WTC11 (cell line): ENCODE measurements around the gene VWF. TPM values are rescaled to one million over a fixed set of nuclear protein-coding genes. Genes with fewer than 3 reads are reported as not detected.

Experiments used
- ATAC-seq: fragments of 200-7000 bp; cut with Tn5 transposase; 2 replicates; pipeline ENCODE4 v1.10.0; 2021; ENCODE audit warnings: mild to moderate bottlenecking, moderate library complexity
- CTCF ChIA-PET: fragments of 300-600 bp; sonication (Branson Sonifier 250); formaldehyde crosslinking; loops from one replicate; lab custom pipeline; 2021; ENCODE audit warnings: antibody characterized with exemption; lab: Charles Lee
- POLR2A ChIA-PET: fragments of 350-600 bp; sonication (Branson Sonifier 250); formaldehyde crosslinking; loops from one replicate; lab custom pipeline; 2021; ENCODE audit warnings: antibody characterized with exemption; lab: Charles Lee
- DNase-seq: peaks from one replicate; pipeline ENCODE4 v3.0.0; 2021; ENCODE audit warnings: low spot score
- H3K27ac Mint-ChIP-seq: 2 replicates; pipeline ENCODE4 v1.8.0; 2021; ENCODE audit warnings: mixed read lengths
- H3K27me3 Mint-ChIP-seq: 2 replicates; pipeline ENCODE4 v1.8.0; 2021; ENCODE audit warnings: low read depth, mild to moderate bottlenecking, moderate library complexity, mixed read lengths
- H3K36me3 Mint-ChIP-seq: 2 replicates; pipeline ENCODE4 v1.8.0; 2021; ENCODE audit warnings: mixed read lengths
- H3K4me1 Mint-ChIP-seq: 2 replicates; pipeline ENCODE4 v1.8.0; 2022; ENCODE audit warnings: mixed read lengths
- H3K4me3 Mint-ChIP-seq: 2 replicates; pipeline ENCODE4 v1.8.0; 2021; ENCODE audit warnings: mild to moderate bottlenecking, moderate library complexity, mixed read lengths
- H3K9me3 Mint-ChIP-seq: 2 replicates; pipeline ENCODE4 v1.8.0; 2021; ENCODE audit warnings: mixed read lengths
- CBFB ChIP-seq: sonication (generic); formaldehyde crosslinking; IDR thresholded peaks from 2 replicates; pipeline ENCODE4 v1.8.1; 2022; ENCODE audit warnings: mild to moderate bottlenecking, low read depth, missing genetic modification reagents
- CDX4 ChIP-seq: fragments of 250-450 bp; sonication (Bioruptor Pico); IDR thresholded peaks from 2 replicates; pipeline ENCODE4 v1.9.0; 2021; ENCODE audit warnings: moderate library complexity, mild to moderate bottlenecking, inconsistent platforms, borderline replicate concordance
- CTCF ChIP-seq: fragments of 200-600 bp; IDR thresholded peaks from 2 replicates; pipeline ENCODE4 v1.8.0; 2022; ENCODE audit warnings: antibody characterized with exemption
- ETV6 ChIP-seq: sonication (generic); formaldehyde crosslinking; IDR thresholded peaks from 2 replicates; pipeline ENCODE4 v1.8.1; 2022; ENCODE audit warnings: mild to moderate bottlenecking, missing genetic modification reagents
- FOXK1 ChIP-seq: sonication (generic); formaldehyde crosslinking; IDR thresholded peaks from 2 replicates; pipeline ENCODE4 v1.8.0; 2022; ENCODE audit warnings: mild to moderate bottlenecking, moderate library complexity, missing genetic modification reagents
- GRHL2 ChIP-seq: fragments of 250-450 bp; sonication (Bioruptor Pico); IDR thresholded peaks from 2 replicates; pipeline ENCODE4 v1.8.0; 2022; ENCODE audit warnings: mild to moderate bottlenecking, moderate library complexity; ENCODE audit not compliant: insufficient replicate concordance, severe bottlenecking
- HMGXB4 ChIP-seq: sonication (generic); formaldehyde crosslinking; IDR thresholded peaks from 2 replicates; pipeline ENCODE4 v1.8.1; 2023; ENCODE audit warnings: mild to moderate bottlenecking, moderate library complexity, missing genetic modification reagents
- MAX ChIP-seq: sonication (generic); formaldehyde crosslinking; IDR thresholded peaks from 2 replicates; pipeline ENCODE4 v1.8.0; 2022; ENCODE audit warnings: mild to moderate bottlenecking, missing genetic modification reagents
- MXD4 ChIP-seq: fragments of 250-450 bp; sonication (Bioruptor Pico); IDR thresholded peaks from 2 replicates; pipeline ENCODE4 v1.8.0; 2021; ENCODE audit warnings: mild to moderate bottlenecking, moderate library complexity, borderline replicate concordance
- NFATC4 ChIP-seq: fragments of 250-450 bp; sonication (Bioruptor Pico); IDR thresholded peaks from 2 replicates; pipeline ENCODE4 v1.9.0; 2021; ENCODE audit warnings: mild to moderate bottlenecking
- NFYB ChIP-seq: sonication (generic); formaldehyde crosslinking; conservative IDR thresholded peaks from 2 replicates; pipeline ENCODE4 v1.8.0; 2022; ENCODE audit warnings: low read depth, missing genetic modification reagents
- OVOL2 ChIP-seq: fragments of 250-450 bp; sonication (Bioruptor Pico); IDR thresholded peaks from 2 replicates; pipeline ENCODE4 v1.9.0; 2021; ENCODE audit warnings: mild to moderate bottlenecking, borderline replicate concordance
- SP1 ChIP-seq: sonication (generic); formaldehyde crosslinking; conservative IDR thresholded peaks from 2 replicates; pipeline ENCODE4 v1.8.1; 2022; ENCODE audit warnings: missing genetic modification reagents
- TP53 ChIP-seq: sonication (generic); formaldehyde crosslinking; IDR thresholded peaks from 2 replicates; pipeline ENCODE4 v1.8.1; 2023; ENCODE audit warnings: mild to moderate bottlenecking, missing genetic modification reagents
- ZNF232 ChIP-seq: sonication (generic); formaldehyde crosslinking; IDR thresholded peaks from 2 replicates; pipeline ENCODE4 v1.8.0; 2022; ENCODE audit warnings: mild to moderate bottlenecking, missing genetic modification reagents
- ZNF671 ChIP-seq: fragments of 250-450 bp; sonication (Bioruptor Pico); IDR thresholded peaks from 2 replicates; pipeline ENCODE4 v1.8.0; 2021; ENCODE audit warnings: mild to moderate bottlenecking
- total RNA-seq: library from RNA; stranded (reverse); gene quantifications from 3 replicates; pipeline ENCODE4 v1.2.3, GENCODE V29; 2021

Gene VWF
- total RNA-seq, 1 experiment from 2014 or later = 0.48 TPM

GRCh38 chr12:6041891-6042290, 82.6 kb downstream of the VWF start (continued):
- TF ChIP-seq CDX4 (CRISPR knock-in tag) (no peak), CBFB (no peak), MXD4 (no peak), ZNF671 (CRISPR knock-in tag) (no peak)

- ChIA-PET POLR2A (no interaction called here), CTCF (interaction anchor here (3.0 kb wide), 1 partner anchor 52 kb away, joined by 15 read pairs; no protein-coding TSS in a partner anchor)
- Mint-ChIP-seq H3K9me3 (no peaks in the 10 kb centered on the region), H3K27me3 (peaks cover 11% of the 10 kb centered on the region), H3K27ac (0 out of 2 replicates have a peak overlapping the region, but pooled peaks have one; percentile 42), H3K4me3 (no peak overlapping the region), H3K36me3 (no peaks in the 10 kb centered on the region), H3K4me1 (peaks cover 17% of the 10 kb centered on the region)
- TF ChIP-seq GRHL2 (CRISPR knock-in tag) (no peak), ZNF232 (CRISPR knock-in tag) (no peak), NFYB (CRISPR knock-in tag) (no peak)
- DNase-seq = no peak
- no peak for ATAC-seq
Observed at GRCh38 chr12:6040815-6041214, 83.7 kb downstream of the VWF start.

GRCh38 chr12:6039894-6040601, 84.4 kb downstream of the VWF start:
- TF ChIP-seq CTCF = peak; percentile 79
- no peak for TF ChIP-seq NFATC4
- ATAC-seq (peak; percentile 72), DNase-seq (peak; percentile 60)
- Mint-ChIP-seq H3K9me3 (no peaks in the 10 kb centered on the region), H3K4me1 (peaks cover 17% of the 10 kb centered on the region), H3K4me3 (no peak overlapping the region), H3K27ac (no peak overlapping the region), H3K27me3 (peaks cover 11% of the 10 kb centered on the region), H3K36me3 (no peaks in the 10 kb centered on the region)
- ChIA-PET POLR2A (interaction anchor here (1.9 kb wide), 1 partner anchor 52 kb away, joined by 6 read pairs; no protein-coding TSS in a partner anchor), CTCF (interaction anchor here (0.6 to 3.7 kb wide), 13 partner anchors 47 to 295 kb away, joined by 3 to 566 read pairs (median 18); partner anchors contain the start of gene ANO2)

GRCh38 chr12:6038160-6038559, 86.3 kb downstream of the VWF start:
- peaks cover 11% of the 10 kb centered on the region for H3K27me3 Mint-ChIP-seq
- no peaks in the 10 kb centered on the region for H3K36me3 Mint-ChIP-seq
- H3K4me3 Mint-ChIP-seq = no peak overlapping the region
- H3K27ac Mint-ChIP-seq = no peak overlapping the region
- CTCF ChIA-PET = interaction anchor here (0.5 to 3.7 kb wide), 61 partner anchors 8 to 482 kb away, joined by 3 to 566 read pairs (median 5); partner anchors contain the start of genes ANO2, CD9 and VWF
- DNase-seq = peak; percentile 84
- TF ChIP-seq SP1 (CRISPR knock-in tag) (0 out of 2 replicates have a peak, but pooled peaks have one; percentile 28), HMGXB4 (CRISPR knock-in tag) (peak; percentile 65; the same call in 1 of the 2 replicates), TP53 (CRISPR knock-in tag) (no peak), ETV6 (CRISPR knock-in tag) (peak; percentile 79), FOXK1 (CRISPR knock-in tag) (0 out of 2 replicates have a peak, but pooled peaks have one; percentile 47), OVOL2 (CRISPR knock-in tag) (no peak), NFATC4 (no peak), CTCF (peak; percentile 89), MAX (CRISPR knock-in tag) (peak; percentile 71; the same call in 1 of the 2 replicates)
- POLR2A ChIA-PET = interaction anchor here (1.2 to 1.9 kb wide), 2 partner anchors 49 to 50 kb away, joined by 6 read pairs; no protein-coding TSS in a partner anchor
- H3K4me1 Mint-ChIP-seq = peaks cover 17% of the 10 kb centered on the region
- ATAC-seq = peak; percentile 88
- no peaks in the 10 kb centered on the region for H3K9me3 Mint-ChIP-seq
